GM19351 (cell line): Measurements from ENCODE around the gene TTBK1.

Experiments
- ATAC-seq: cut with Tn5 transposase; IDR thresholded peaks from one replicate; pipeline ENCODE4 v1.9.1; 2021; ENCODE audit warnings: mild to moderate bottlenecking, moderate library complexity; ENCODE audit not compliant: unreplicated experiment

TTBK1 gene

GRCh38 chr6:43222418-43223059, 20.7 kb upstream of the TTBK1 start:
- no peak for ATAC-seq

GRCh38 chr6:43223175-43223574, 20.1 kb upstream of the TTBK1 start:
- no peak for ATAC-seq

- no peak for ATAC-seq
Measured at GRCh38 chr6:43226192-43226851, 17.0 kb upstream of the TTBK1 start.

- peak; percentile 77 for ATAC-seq
Measured at GRCh38 chr6:43228951-43229802, 14.1 kb upstream of the TTBK1 start, which contains the start of gene DNPH1. TSS of gene DNPH1 (minus strand) at chr6:43229481. CDS start at chr6:43229456, 25 bp downstream.

GRCh38 chr6:43229803-43230620, 13.3 kb upstream of the TTBK1 start:
- no peak for ATAC-seq

GRCh38 chr6:43231053-43231452, 12.2 kb upstream of the TTBK1 start:
- no peak for ATAC-seq

GRCh38 chr6:43231735-43232450, 11.4 kb upstream of the TTBK1 start:
- ATAC-seq = no peak

- no peak for ATAC-seq
Measured at GRCh38 chr6:43235841-43236240, 7.4 kb upstream of the TTBK1 start.

GRCh38 chr6:43239054-43239453, 4.2 kb upstream of the TTBK1 start:
- ATAC-seq = no peak

- no peak for ATAC-seq
Measured at GRCh38 chr6:43240950-43241349, 2.3 kb upstream of the TTBK1 start.

GRCh38 chr6:43241446-43241845, 1.8 kb upstream of the TTBK1 start:
- ATAC-seq = no peak

GRCh38 chr6:43243664-43244321, 512 bp downstream of the TTBK1 start:
- no peak for ATAC-seq

- ATAC-seq = peak; percentile 19
Measured at GRCh38 chr6:43246301-43247113, 3.2 kb downstream of the TTBK1 start.

GRCh38 chr6:43247114-43247999, 4.1 kb downstream of the TTBK1 start:
- peak; percentile 88 for ATAC-seq

- no peak for ATAC-seq
Measured at GRCh38 chr6:43248101-43248500, 4.8 kb downstream of the TTBK1 start.

GRCh38 chr6:43248791-43249190, 5.5 kb downstream of the TTBK1 start:
- no peak for ATAC-seq

GRCh38 chr6:43250992-43251373, 7.7 kb downstream of the TTBK1 start:
- ATAC-seq = no peak

GRCh38 chr6:43253401-43253800, 10.1 kb downstream of the TTBK1 start:
- no peak for ATAC-seq
